Stimulated activated CD8-positive, alpha-beta memory T cell treated with anti-CD3 and anti-CD28 coated beads, Interleukin-7, amount 100 ng/mL, for 48 hours (primary cell): ENCODE measurements around the gene EIF1B.

ENCODE experiments used
- DNase-seq, 2 donors: peaks; one replicate each; pipeline ENCODE4 v3.0.0-alpha.2; 2020; ENCODE audit warnings: low read depth in 1 of 2; ENCODE audit errors: extremely low read depth in 1 of 2

The EIF1B gene

GRCh38 chr3:40340541-40341170 lies 31.1 kb downstream of the EIF1B start:
- DNase-seq = no peak

- DNase-seq = no peak
Observed at GRCh38 chr3:40341671-40342070, 32.2 kb downstream of the EIF1B start.

DNA sequence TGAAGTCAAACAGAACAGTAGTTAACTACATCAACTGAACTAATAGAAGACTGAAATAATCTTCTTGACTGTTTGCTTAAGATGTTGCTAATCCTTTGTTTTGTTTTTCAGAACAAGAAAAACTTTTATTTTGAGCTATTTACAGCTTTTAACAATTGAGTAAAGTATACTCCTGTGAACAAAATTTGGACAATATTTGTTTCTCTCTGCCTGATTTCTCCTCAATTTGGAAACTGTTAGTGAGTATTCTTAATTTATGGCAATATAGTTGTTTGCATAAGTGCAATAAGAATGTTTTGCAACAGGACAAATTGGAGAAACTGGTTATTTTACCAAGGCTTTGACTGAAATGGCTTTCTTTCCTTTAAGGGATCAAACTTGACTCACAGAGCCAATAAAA lies 41.0 kb downstream of the EIF1B start:
- DNase-seq = no peak

DNA sequence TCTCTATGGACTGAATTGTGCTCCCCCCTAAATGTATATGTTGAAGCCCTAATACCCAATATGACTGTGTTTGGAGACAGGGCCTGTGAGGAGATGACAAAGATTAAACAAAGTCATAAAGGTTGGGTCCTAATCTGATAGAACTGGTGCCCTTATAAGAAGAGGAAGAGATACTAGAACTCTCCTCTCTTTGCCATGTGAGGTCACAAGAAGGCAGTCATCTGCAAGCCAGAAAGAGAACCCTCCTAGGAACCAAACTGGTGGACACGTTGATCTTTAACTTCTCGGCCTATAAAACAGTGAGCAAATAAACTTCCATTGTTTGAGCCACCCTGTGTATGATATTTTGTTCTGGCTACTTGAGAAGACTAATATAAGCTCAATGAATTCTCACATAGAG lies 45.9 kb downstream of the EIF1B start:
- DNase-seq = no peak

DNA sequence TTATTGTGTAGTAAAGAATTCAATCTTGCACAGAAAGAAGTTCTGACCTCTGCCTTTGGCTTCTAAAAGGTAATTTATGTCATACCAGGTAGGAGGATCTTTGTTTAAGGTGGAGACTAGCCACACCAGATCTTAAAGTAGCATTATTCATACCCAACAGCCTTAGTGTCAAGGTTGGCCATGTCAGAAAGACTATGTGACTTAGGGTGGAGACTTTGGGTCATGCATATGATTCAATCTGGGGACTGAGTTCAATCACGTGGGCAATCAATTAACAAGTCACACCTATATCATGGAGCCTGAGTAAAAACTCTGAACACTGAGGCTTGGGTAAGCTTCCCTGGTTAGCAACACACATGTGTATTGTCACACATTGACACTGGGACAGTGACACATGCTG lies 48.9 kb downstream of the EIF1B start:
- no peak for DNase-seq
